ENCODE measurements around the gene RAMP1. TPM values are rescaled to one million over a fixed set of nuclear protein-coding genes. Genes with fewer than 3 reads are reported as not detected.

The RAMP1 gene
- total RNA-seq, 4 donors from 2014 or later, result 7.3 to 19.1 (median 12.4) TPM

DNA sequence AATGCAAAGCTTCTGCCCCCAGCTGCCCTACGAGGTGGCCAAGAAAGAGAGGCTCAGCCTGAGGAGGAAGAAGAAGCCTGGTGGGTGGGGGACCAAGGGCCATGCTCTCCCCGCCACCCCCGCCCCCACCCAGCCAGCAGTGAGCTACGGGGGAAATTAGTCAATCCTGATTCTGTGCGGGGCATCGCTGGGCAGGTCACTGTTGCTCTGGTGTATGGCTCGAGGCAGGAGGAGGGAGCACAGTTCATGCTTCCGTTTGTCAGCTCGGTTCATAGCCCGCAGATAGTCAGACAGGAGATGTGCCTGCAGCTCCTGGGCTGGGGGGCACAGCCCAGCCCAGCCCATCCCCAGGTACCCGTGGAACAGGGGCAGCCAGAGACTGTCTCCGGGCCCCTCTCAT, 17.1 kb downstream of the RAMP1 start:
- intact Hi-C loops (cut with DNase I; ENCODE audit: low total_unique reads), result loop anchor here (10.0 kb wide), 1 partner anchor 368 kb away; the partner anchor contains the start of gene HES6
- TF ChIP-seq POLR2A (IDR thresholded peaks at IDR 0.05), result no peak
- TF ChIP-seq CTCF (IDR thresholded peaks at IDR 0.05), result no peak
- DNase-seq (ENCODE audit: low spot score in 2 of 2), result peak in 1 of 2 donors; percentile 82
- WGBS, 2 donors, result 81 to 92% methylated on average over 9 to 10 of the region's 12 CpGs
- H3K4me3 ChIP-seq (ENCODE audit: low read depth, poor library complexity, severe bottlenecking), result no peak overlapping the region

- no peak overlapping the region for H3K4me3 ChIP-seq (ENCODE audit: low read depth, poor library complexity, severe bottlenecking)
- TF ChIP-seq POLR2A (IDR thresholded peaks at IDR 0.05) (no peak), CTCF (IDR thresholded peaks at IDR 0.05) (no peak)
- no peak for DNase-seq (ENCODE audit: low spot score in 2 of 2)
- 93 to 96% methylated on average over 18 to 22 of the region's 23 CpGs for WGBS, 2 donors
- intact Hi-C loops (cut with DNase I; ENCODE audit: low total_unique reads), result loop anchor here (10.0 kb wide), 1 partner anchor 368 kb away; the partner anchor contains the start of gene HES6
Measured at GRCh38 chr2:237876951-237877491, 17.6 kb downstream of the RAMP1 start.

DNA sequence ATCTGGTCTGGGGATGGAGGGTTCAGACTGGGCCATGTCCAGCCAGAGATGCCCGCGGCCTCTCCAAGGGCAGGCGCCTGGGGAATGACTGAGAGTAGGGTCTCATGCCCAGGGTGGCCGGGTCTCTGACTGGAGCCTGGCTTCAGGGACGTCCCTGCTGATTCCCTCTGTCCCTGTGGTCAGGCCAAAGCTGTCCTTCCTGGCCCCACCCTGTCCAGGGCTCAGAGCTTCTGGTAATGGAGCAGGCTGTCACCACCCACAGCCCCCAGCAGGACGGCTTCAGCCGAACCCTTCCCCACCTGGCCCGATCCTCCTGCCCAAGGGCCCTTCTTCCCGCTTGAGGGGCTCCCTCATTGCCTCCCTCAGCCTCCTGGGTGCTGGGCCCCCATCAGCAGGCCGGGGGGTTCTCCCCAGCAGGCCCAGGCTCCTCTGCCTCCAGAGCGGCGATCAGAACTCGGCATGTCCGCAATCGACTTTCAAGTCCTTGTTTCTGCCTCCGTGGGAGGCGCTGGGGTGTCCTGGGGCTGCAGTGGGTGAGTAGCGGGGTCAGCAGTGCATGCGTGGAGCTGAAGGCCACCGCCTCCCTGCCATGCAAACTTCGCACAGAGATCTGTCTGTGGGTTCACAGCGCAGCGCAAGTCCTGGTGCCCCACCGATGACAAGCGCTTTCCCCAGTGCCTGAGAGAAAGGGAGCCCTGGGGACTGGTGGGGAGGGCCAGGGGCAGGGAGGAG, 18.3 kb downstream of the RAMP1 start:
- no peak for DNase-seq (ENCODE audit: low spot score in 2 of 2)
- no peak overlapping the region for H3K4me3 ChIP-seq (ENCODE audit: low read depth, poor library complexity, severe bottlenecking)
- no peak for TF ChIP-seq CTCF (IDR thresholded peaks at IDR 0.05)
- 96 to 98% methylated on average over 22 to 25 of the region's 25 CpGs for WGBS, 2 donors
- intact Hi-C loops (cut with DNase I; ENCODE audit: low total_unique reads), result loop anchor here (10.0 kb wide), 1 partner anchor 367 kb away; the partner anchor contains the start of gene HES6

- intact Hi-C loops (cut with DNase I; ENCODE audit: low total_unique reads), result loop anchor here (10.0 kb wide), 1 partner anchor 366 kb away; the partner anchor contains the start of gene HES6
- no peak overlapping the region for H3K4me3 ChIP-seq (ENCODE audit: low read depth, poor library complexity, severe bottlenecking)
- no peak for DNase-seq (ENCODE audit: low spot score in 2 of 2)
- TF ChIP-seq POLR2A (IDR thresholded peaks at IDR 0.05) (no peak), CTCF (IDR thresholded peaks at IDR 0.05) (no peak)
- 90 to 94% methylated on average over 11 to 14 of the region's 14 CpGs for WGBS, 2 donors
Measured at GRCh38 chr2:237878321-237879057, 19.1 kb downstream of the RAMP1 start.

DNA sequence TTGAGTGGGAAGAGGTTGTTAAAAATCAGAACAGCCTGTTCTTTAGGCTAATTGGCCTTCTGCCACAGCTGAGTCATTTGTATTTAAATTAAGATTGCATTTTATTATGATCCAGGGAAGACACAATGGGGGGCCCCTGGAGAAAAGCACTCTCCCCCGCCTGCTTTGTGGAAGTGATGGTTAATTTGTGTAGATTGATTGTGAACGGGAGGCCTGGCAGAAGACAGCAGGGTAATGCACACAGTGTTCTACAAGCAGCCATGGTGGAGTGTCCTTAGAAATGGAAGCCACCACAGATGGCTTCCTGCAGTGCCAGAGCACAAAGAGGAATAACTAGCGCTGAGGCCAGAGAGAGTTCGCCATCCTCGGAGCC, 19.6 kb downstream of the RAMP1 start:
- WGBS, 2 donors, result 74 to 85% methylated on average over 5 of the region's 5 CpGs
- no peak for DNase-seq (ENCODE audit: low spot score in 2 of 2)
- intact Hi-C loops (cut with DNase I; ENCODE audit: low total_unique reads), result loop anchor here (10.0 kb wide), 1 partner anchor 366 kb away; the partner anchor contains the start of gene HES6
- TF ChIP-seq CTCF (IDR thresholded peaks at IDR 0.05) (no peak), POLR2A (IDR thresholded peaks at IDR 0.05) (no peak)
- no peak overlapping the region for H3K4me3 ChIP-seq (ENCODE audit: low read depth, poor library complexity, severe bottlenecking)
